HepG2 (cell line): ENCODE data around the gene NAV2. TPM values are rescaled to one million over a fixed set of nuclear protein-coding genes. Genes with fewer than 3 reads are reported as not detected.

Experiments used
- ATAC-seq: fragments of 200-7000 bp; cut with Tn5 transposase; 3 replicates; pipeline ENCODE4 v1.9.1; 2020; ENCODE audit warnings: mild to moderate bottlenecking, moderate library complexity
- BruUV-seq: library from RNA; stranded (reverse); fragments of 400-500 nt; replicated peaks from 2 replicates; lab custom pipeline; 2021; lab: Mats Ljungman, UMichigan
- CTCF ChIA-PET: fragments of 300-600 bp; formaldehyde crosslinking; extraction: SDS; loops from one replicate; lab custom pipeline; 2021; ENCODE audit warnings: low total read pairs, inconsistent platforms, low intra/inter-chr PET ratio; lab: Yijun Ruan, JAX
- POLR2A ChIA-PET: fragments of 350-600 bp; sonication (Branson Sonifier 250); formaldehyde crosslinking; loops from one replicate; lab custom pipeline; 2020; ENCODE audit warnings: antibody characterized with exemption, inconsistent platforms; lab: Yijun Ruan, JAX
- DNase-seq: peaks from one replicate; pipeline ENCODE4 v3.0.0-alpha.2; 2015; ENCODE audit warnings: low spot score
- FAIRE-seq: peaks from 3 replicates; lab custom pipeline; 2011; peaks lifted over from hg19 to GRCh38; lab: Jason Lieb, UNC
- H2AFZ ChIP-seq: one replicate; pipeline ENCODE4 v1.6.1; 2011; ENCODE audit warnings: low read length, inconsistent platforms
- H3K27ac ChIP-seq: fragments of 300-600 bp; 3 replicates; pipeline ENCODE4 v1.8.0; 2011; ENCODE audit warnings: mixed run types, mild to moderate bottlenecking, mixed read lengths, low read length, inconsistent platforms; ENCODE audit not compliant: insufficient read depth; ENCODE audit errors: extremely low read length
- H3K27me3 ChIP-seq, 2 experiments: fragments of 200-600 bp in 1 of 2; 2 replicates in 1 of 2; 3 replicates in 1 of 2; pipeline versions ENCODE4 v1.6.0 to v1.8.0; 2011; ENCODE audit warnings: low read length in 2 of 2, mild to moderate bottlenecking in 2 of 2, moderate library complexity in 2 of 2, inconsistent platforms in 1 of 2; ENCODE audit not compliant: insufficient read depth in 2 of 2, control insufficient read depth in 1 of 2
- H3K36me3 ChIP-seq, 2 experiments: fragments of 200-600 bp in 1 of 2; replicated peaks in 1 of 2; 2 replicates in 1 of 2; 3 replicates in 1 of 2; pipeline versions ENCODE4 v1.5.1 to v1.8.0; 2011; ENCODE audit warnings: low read length in 2 of 2, inconsistent platforms in 1 of 2; ENCODE audit not compliant: insufficient read depth in 2 of 2, control insufficient read depth in 1 of 2
- H3K4me1 ChIP-seq: 2 replicates; pipeline ENCODE4 v1.5.1; 2012; ENCODE audit warnings: low read length, inconsistent platforms; ENCODE audit not compliant: insufficient read depth
- H3K4me2 ChIP-seq: 2 replicates; pipeline ENCODE4 v1.6.0; 2011; ENCODE audit warnings: low read depth, low read length, inconsistent platforms
- H3K4me3 ChIP-seq, 3 experiments: fragments of 200-600 bp in 1 of 3; sonication (generic), shearing (Covaris generic) in 1 of 3; replicated peaks in 1 of 3; 2 replicates each; pipeline ENCODE4 v1.5.1; 2011 to 2016; ENCODE audit warnings: low read length in 3 of 3, inconsistent platforms in 2 of 3, low read depth in 2 of 3, mild to moderate bottlenecking in 2 of 3, control low read depth in 1 of 3, mixed read lengths in 1 of 3; ENCODE audit not compliant: insufficient read depth in 1 of 3
- H3K79me2 ChIP-seq: one replicate; pipeline ENCODE4 v1.6.1; 2011; ENCODE audit warnings: low read length, inconsistent platforms; ENCODE audit not compliant: insufficient read depth
- H3K9ac ChIP-seq: 2 replicates; pipeline ENCODE4 v1.6.0; 2011; ENCODE audit warnings: mild to moderate bottlenecking, low read depth, low read length, inconsistent platforms; ENCODE audit not compliant: insufficient read depth
- H3K9me3 ChIP-seq: 2 replicates; pipeline ENCODE4 v1.5.1; 2012; ENCODE audit warnings: mild to moderate bottlenecking, low read length
- H4K20me1 ChIP-seq: 2 replicates; pipeline ENCODE4 v1.6.0; 2011; ENCODE audit warnings: inconsistent platforms, mild to moderate bottlenecking, low read length, moderate library complexity; ENCODE audit not compliant: insufficient read depth
- BCL6 ChIP-seq: IDR thresholded peaks from 2 replicates; pipeline ENCODE4 v1.6.1; 2016; ENCODE audit warnings: missing genetic modification reagents, missing compliant biosample characterization
- CEBPB ChIP-seq: IDR thresholded peaks from 2 replicates; pipeline ENCODE4 v1.6.1; 2011; ENCODE audit warnings: low read depth, low read length, improper control_type of control experiment, borderline replicate concordance
- HHEX ChIP-seq: IDR thresholded peaks from 2 replicates; pipeline ENCODE4 v1.6.1; 2016; ENCODE audit warnings: control low read depth
- KAT2B ChIP-seq: fragments of 150-350 bp; IDR thresholded peaks from 2 replicates; pipeline ENCODE4 v1.6.1; 2014; ENCODE audit warnings: low read depth, low read length, borderline replicate concordance
- MXD4 ChIP-seq: IDR thresholded peaks from 2 replicates; pipeline ENCODE4 v1.6.1; 2016; ENCODE audit warnings: mild to moderate bottlenecking, missing biosample characterization, missing genetic modification reagents
- MYNN ChIP-seq: sonication (generic); formaldehyde crosslinking; IDR thresholded peaks from 2 replicates; pipeline ENCODE4 v1.4.0; 2020; ENCODE audit warnings: mild to moderate bottlenecking, low read depth, missing genetic modification reagents
- NR2F6 ChIP-seq, 2 experiments: IDR thresholded peaks; 2 replicates each; pipeline ENCODE4 v1.6.1; 2016; ENCODE audit warnings: antibody characterized with exemption in 1 of 2, mild to moderate bottlenecking in 1 of 2
- NR3C1 ChIP-seq: sonication (generic); formaldehyde crosslinking; IDR thresholded peaks from 2 replicates; pipeline ENCODE4 v1.4.0; 2020; ENCODE audit warnings: missing genetic modification reagents
- TFDP1 ChIP-seq: IDR thresholded peaks from 2 replicates; pipeline ENCODE4 v1.6.1; 2016; ENCODE audit warnings: missing compliant biosample characterization, missing genetic modification reagents, borderline replicate concordance
- XBP1 ChIP-seq: sonication (generic); formaldehyde crosslinking; IDR thresholded peaks from 2 replicates; pipeline ENCODE4 v1.5.0; 2020; ENCODE audit warnings: missing genetic modification reagents
- ZBTB2 ChIP-seq: sonication (generic); formaldehyde crosslinking; IDR thresholded peaks from 2 replicates; pipeline ENCODE4 v1.8.0; 2022; ENCODE audit warnings: low read depth, missing genetic modification reagents
- ZNF781 ChIP-seq: sonication (generic); formaldehyde crosslinking; IDR thresholded peaks from 2 replicates; pipeline ENCODE4 v1.5.1; 2020; ENCODE audit warnings: borderline replicate concordance, mild to moderate bottlenecking, missing genetic modification reagents; ENCODE audit errors: not compliant biosample characterization
- WGBS: methylation state at CpG from one replicate; pipeline ENCODE4 v1.1.6; 2017; ENCODE audit warnings: low lambda C conversion rate; 5-methylcytosine and 5-hydroxymethylcytosine counted together
- in situ Hi-C: cut with HindIII; loops from 2 replicates; pipeline ENCODE4 v1.10.0; 2017; ENCODE audit warnings: low pct_unique_long_range_greater_than_20kb; ENCODE audit not compliant: extremely low pct_ligation_motif_present
- intact Hi-C: fragments of 100-400 bp; cut with micrococcal nuclease; formaldehyde crosslinking; loops from one replicate; pipeline ENCODE4 v1.10.0; 2022; ENCODE audit not compliant: unreplicated experiment
- polyA plus RNA-seq, 8 experiments: library from polyadenylated mRNA; depleted of rRNA in 3 of 8; stranded (reverse) in 7 of 8; unstranded in 1 of 8; fragments of >200 nt; fragmentation: Illumina TruSeq in 4 of 8; extraction: Trizol in 4 of 8; gene quantifications; 2 replicates each; pipeline versions ENCODE4 v1.2.1 to v1.2.3, GENCODE V29; 2011 to 2016; ENCODE audit warnings: low read depth in 4 of 8, missing spikeins in 1 of 8, mixed read lengths in 1 of 8; ENCODE audit not compliant: insufficient read depth in 1 of 8
- total RNA-seq, 5 experiments: library from RNA; depleted of rRNA; stranded (reverse); fragments of >200 nt; fragmentation: Illumina TruSeq; extraction: Trizol; gene quantifications; 2 replicates each; pipeline ENCODE4 v1.2.3, GENCODE V29; 2016; ENCODE audit warnings: low read depth in 1 of 5
- TF ChIP-seq, protein P1 (sequence below): IDR thresholded peaks from 2 replicates; pipeline ENCODE4 v1.6.1; 2016; ENCODE audit warnings: control low read depth

The NAV2 gene
- total and polyA plus RNA-seq, 2 of the 13 experiments (the other 11 are each of a cell fraction or from before 2014, with no cell fraction given) = 9.3 to 34.6 TPM

DNA sequence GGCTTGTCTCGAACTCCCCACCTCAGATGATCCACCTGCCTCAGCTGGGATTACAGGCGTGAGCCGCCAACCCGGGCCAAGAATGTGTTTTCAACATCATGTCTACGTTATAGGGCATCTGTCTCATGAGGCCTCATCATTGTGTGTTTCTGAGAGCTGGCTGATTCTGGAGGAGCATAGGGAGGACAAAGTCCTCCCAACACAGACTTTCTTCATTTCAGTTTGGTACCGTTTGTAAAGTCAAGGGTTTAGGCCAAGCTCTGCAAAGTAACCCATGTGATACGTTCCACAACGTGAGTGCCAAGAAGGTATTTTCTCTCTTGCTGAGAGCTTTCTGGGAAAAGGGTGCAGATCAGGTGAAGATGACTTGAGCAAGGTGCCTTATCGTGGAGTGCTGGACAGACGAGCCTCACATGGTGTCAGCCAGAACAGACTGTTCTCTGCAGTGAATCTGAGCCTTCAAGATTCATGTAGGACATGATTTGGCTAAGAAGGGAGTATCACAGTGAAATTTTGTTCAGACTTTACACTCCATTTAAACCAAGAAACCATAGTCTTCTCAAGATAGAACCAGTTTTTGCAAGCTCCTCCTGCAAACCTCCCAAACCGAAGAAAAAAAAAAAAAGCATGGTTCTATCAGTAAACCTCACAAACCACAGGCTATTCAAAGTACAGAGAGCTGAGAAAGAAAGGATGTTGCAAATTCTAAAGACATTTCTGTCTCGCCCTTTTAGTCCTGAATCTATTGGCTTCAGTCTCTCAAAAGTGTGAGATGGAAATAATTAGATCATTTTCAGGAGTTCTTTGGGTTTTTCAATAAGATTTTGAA is 376.0 kb downstream of the NAV2 start (continued):
- TF ChIP-seq ZBTB2 (CRISPR knock-in tag) (no peak), CEBPB (no peak), TFDP1 (CRISPR knock-in tag) (no peak)

- H3K9me3 ChIP-seq = no peaks in the 10 kb centered on the region
- no peak overlapping the region for H3K27ac ChIP-seq
- H2AFZ ChIP-seq = no peak overlapping the region
- DNase-seq (no peak), ATAC-seq (no peak), FAIRE-seq (no peak)
- BruUV-seq = no TSS peak
- no peaks in the 10 kb centered on the region for H4K20me1 ChIP-seq
- in situ Hi-C loops (no loop called here), intact Hi-C loops (loop anchor here (5.0 kb wide), 1 partner anchor 67 kb away; no protein-coding TSS in a partner anchor)
- peaks cover 43 to 75% of the 10 kb centered on the region in 2 experiments for H3K36me3 ChIP-seq
- ChIA-PET CTCF (no interaction called here), POLR2A (no interaction called here)
- no peaks in the 10 kb centered on the region for H3K79me2 ChIP-seq
- H3K9ac ChIP-seq = no peak overlapping the region
- H3K4me3 ChIP-seq = no peak overlapping the region
- no peak for TF ChIP-seq MYNN (CRISPR knock-in tag)
- no peak for TF ChIP-seq ZNF781 (CRISPR knock-in tag)
- TF ChIP-seq, protein P1, sequence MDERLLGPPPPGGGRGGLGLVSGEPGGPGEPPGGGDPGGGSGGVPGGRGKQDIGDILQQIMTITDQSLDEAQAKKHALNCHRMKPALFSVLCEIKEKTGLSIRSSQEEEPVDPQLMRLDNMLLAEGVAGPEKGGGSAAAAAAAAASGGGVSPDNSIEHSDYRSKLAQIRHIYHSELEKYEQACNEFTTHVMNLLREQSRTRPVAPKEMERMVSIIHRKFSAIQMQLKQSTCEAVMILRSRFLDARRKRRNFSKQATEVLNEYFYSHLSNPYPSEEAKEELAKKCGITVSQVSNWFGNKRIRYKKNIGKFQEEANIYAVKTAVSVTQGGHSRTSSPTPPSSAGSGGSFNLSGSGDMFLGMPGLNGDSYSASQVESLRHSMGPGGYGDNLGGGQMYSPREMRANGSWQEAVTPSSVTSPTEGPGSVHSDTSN = no peak
- TF ChIP-seq HHEX (CRISPR knock-in tag) = no peak
- TF ChIP-seq KAT2B = no peak
- TF ChIP-seq NR2F6 (IDR thresholded peaks at IDR 0.05) = no peak
- TF ChIP-seq NR2F6 (CRISPR knock-in tag; IDR thresholded peaks at IDR 0.05) = no peak
- TF ChIP-seq MXD4 = no peak
- no peak for TF ChIP-seq BCL6 (CRISPR knock-in tag)
- TF ChIP-seq XBP1 (CRISPR knock-in tag) = no peak
- TF ChIP-seq NR3C1 = no peak
- H3K27me3 ChIP-seq = no peaks in the 10 kb centered on the region
- H3K4me1 ChIP-seq = peaks cover 47% of the 10 kb centered on the region
- WGBS = 90% methylated on average over 3 of the region's 3 CpGs
- no peak overlapping the region for H3K4me2 ChIP-seq
These were observed 376.7 kb downstream of the NAV2 start for GRCh38 chr11:20089367-20089766.
